PC-3 (cell line): ENCODE data around the gene ZDHHC8.

Experiments
- EZH2 ChIP-seq: fragments of 300-600 bp; sonication (generic); IDR thresholded peaks from one replicate; pipeline ENCODE4 v1.6.1; 2017; ENCODE audit warnings: antibody characterized with exemption, mild to moderate bottlenecking, low read length; ENCODE audit not compliant: unreplicated experiment
- TF ChIP-seq, protein P1 (sequence below): fragments of 300-600 bp; sonication (generic); conservative IDR thresholded peaks from 2 replicates; pipeline ENCODE4 v1.5.1; 2017; ENCODE audit warnings: antibody characterized with exemption, low read depth, mild to moderate bottlenecking, low read length

DNA sequence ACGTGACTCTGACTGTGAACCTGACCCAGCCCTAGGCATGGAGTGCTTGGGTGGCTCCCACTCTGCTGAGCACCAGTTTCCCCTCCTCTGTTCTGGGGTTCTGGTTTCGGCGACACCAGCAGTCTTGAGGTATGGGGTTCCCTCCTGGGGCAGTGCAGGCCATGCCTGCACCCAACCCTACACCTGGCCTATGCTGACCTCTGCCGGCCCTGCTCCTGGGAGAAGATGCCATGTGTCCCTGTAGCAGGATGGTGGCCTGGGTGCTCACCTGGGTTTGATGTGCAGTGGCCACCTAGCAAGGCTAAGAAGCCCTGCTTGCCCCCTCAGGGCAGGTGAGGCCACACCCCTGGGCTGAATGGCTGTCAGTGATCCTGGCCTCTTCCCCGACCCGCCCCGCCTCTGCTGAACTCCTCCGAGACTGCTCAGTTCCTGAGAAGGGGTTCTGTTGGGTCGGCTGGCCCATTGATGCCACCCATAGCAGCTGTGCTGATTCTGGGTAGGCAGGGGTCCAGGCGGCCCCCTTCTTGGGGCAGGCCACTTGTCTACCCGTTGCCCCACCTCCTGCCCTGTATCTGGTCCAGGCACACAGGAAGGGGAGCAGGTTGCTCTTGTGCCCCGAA is 2.4 kb downstream of the ZDHHC8 start:
- TF ChIP-seq, protein P1, sequence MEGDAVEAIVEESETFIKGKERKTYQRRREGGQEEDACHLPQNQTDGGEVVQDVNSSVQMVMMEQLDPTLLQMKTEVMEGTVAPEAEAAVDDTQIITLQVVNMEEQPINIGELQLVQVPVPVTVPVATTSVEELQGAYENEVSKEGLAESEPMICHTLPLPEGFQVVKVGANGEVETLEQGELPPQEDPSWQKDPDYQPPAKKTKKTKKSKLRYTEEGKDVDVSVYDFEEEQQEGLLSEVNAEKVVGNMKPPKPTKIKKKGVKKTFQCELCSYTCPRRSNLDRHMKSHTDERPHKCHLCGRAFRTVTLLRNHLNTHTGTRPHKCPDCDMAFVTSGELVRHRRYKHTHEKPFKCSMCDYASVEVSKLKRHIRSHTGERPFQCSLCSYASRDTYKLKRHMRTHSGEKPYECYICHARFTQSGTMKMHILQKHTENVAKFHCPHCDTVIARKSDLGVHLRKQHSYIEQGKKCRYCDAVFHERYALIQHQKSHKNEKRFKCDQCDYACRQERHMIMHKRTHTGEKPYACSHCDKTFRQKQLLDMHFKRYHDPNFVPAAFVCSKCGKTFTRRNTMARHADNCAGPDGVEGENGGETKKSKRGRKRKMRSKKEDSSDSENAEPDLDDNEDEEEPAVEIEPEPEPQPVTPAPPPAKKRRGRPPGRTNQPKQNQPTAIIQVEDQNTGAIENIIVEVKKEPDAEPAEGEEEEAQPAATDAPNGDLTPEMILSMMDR, result no peak
- TF ChIP-seq EZH2, result no peak
